HepG2 (cell line): ENCODE data around the gene PKD2L1. TPM values are rescaled to one million over a fixed set of nuclear protein-coding genes. Genes with fewer than 3 reads are reported as not detected.

ENCODE experiments used
- HNRNPH1 ChIP-seq: fragments of 200-400 bp; formaldehyde crosslinking; optimal IDR thresholded peaks from 2 replicates; pipeline ENCODE3; 2017; ENCODE audit warnings: mild to moderate bottlenecking, low read depth, low read length
- MYNN ChIP-seq: sonication (generic); formaldehyde crosslinking; IDR thresholded peaks from 2 replicates; pipeline ENCODE4 v1.4.0; 2020; ENCODE audit warnings: mild to moderate bottlenecking, low read depth, missing genetic modification reagents
- PREB ChIP-seq: sonication (generic); formaldehyde crosslinking; IDR thresholded peaks from 2 replicates; pipeline ENCODE4 v1.4.0; 2020; ENCODE audit warnings: missing genetic modification reagents
- PRPF4 ChIP-seq: fragments of 200-400 bp; formaldehyde crosslinking; IDR thresholded peaks from 2 replicates; pipeline ENCODE4 v1.6.1; 2016; ENCODE audit warnings: low read length, low read depth; ENCODE audit not compliant: poor library complexity, severe bottlenecking
- SP5 ChIP-seq: IDR thresholded peaks from 2 replicates; pipeline ENCODE4 v1.6.1; 2016; ENCODE audit warnings: low read depth, borderline replicate concordance
- THAP8 ChIP-seq: sonication (generic); formaldehyde crosslinking; IDR thresholded peaks from 2 replicates; pipeline ENCODE4 v1.5.1; 2020; ENCODE audit warnings: missing genetic modification reagents, mild to moderate bottlenecking, borderline replicate concordance
- TRIM22 ChIP-seq: fragments of 450-650 bp; IDR thresholded peaks from 2 replicates; pipeline ENCODE4 v1.6.1; 2017
- TSC22D2 ChIP-seq: sonication (generic); formaldehyde crosslinking; IDR thresholded peaks from 2 replicates; pipeline ENCODE4 v1.5.1; 2020; ENCODE audit warnings: missing genetic modification reagents, mild to moderate bottlenecking, borderline replicate concordance
- ZFP91 ChIP-seq: sonication (generic); formaldehyde crosslinking; IDR thresholded peaks from 2 replicates; pipeline ENCODE4 v1.9.0; 2022; ENCODE audit warnings: missing genetic modification reagents, mild to moderate bottlenecking, borderline replicate concordance
- ZNF124 ChIP-seq: sonication (generic); formaldehyde crosslinking; IDR thresholded peaks from 2 replicates; pipeline ENCODE4 v1.4.0; 2020; ENCODE audit warnings: missing genetic modification reagents
- ZNF136 ChIP-seq: sonication (generic); formaldehyde crosslinking; IDR thresholded peaks from 2 replicates; pipeline ENCODE4 v1.8.1; 2022; ENCODE audit warnings: low read depth, mild to moderate bottlenecking, moderate library complexity, missing genetic modification reagents
- ZNF292 ChIP-seq: sonication (generic); formaldehyde crosslinking; IDR thresholded peaks from 2 replicates; pipeline ENCODE4 v1.8.1; 2022; ENCODE audit warnings: mild to moderate bottlenecking, low read depth, missing genetic modification reagents, borderline replicate concordance
- ZNF296 ChIP-seq: sonication (generic); formaldehyde crosslinking; conservative IDR thresholded peaks from 2 replicates; pipeline ENCODE4 v1.5.0; 2020; ENCODE audit warnings: mild to moderate bottlenecking, missing genetic modification reagents
- ZNF329 ChIP-seq: sonication (generic); formaldehyde crosslinking; IDR thresholded peaks from 2 replicates; pipeline ENCODE4 v1.9.0; 2021; ENCODE audit warnings: low read depth, mild to moderate bottlenecking, missing genetic modification reagents
- ZNF431 ChIP-seq: sonication (generic); formaldehyde crosslinking; IDR thresholded peaks from 2 replicates; pipeline ENCODE4 v1.9.0; 2022; ENCODE audit warnings: missing genetic modification reagents, low read depth, mild to moderate bottlenecking, borderline replicate concordance
- ZNF562 ChIP-seq: sonication (generic); formaldehyde crosslinking; IDR thresholded peaks from 2 replicates; pipeline ENCODE4 v1.8.0; 2022; ENCODE audit warnings: missing genetic modification reagents, borderline replicate concordance
- ZNF574 ChIP-seq: sonication (generic); formaldehyde crosslinking; IDR thresholded peaks from 2 replicates; pipeline ENCODE4 v1.4.0; 2020; ENCODE audit warnings: missing genetic modification reagents
- ZNF577 ChIP-seq: sonication (generic); formaldehyde crosslinking; IDR thresholded peaks from 2 replicates; pipeline ENCODE4 v1.4.0; 2020; ENCODE audit warnings: mild to moderate bottlenecking, low read depth, missing genetic modification reagents, borderline replicate concordance
- ZNF644 ChIP-seq: IDR thresholded peaks from 2 replicates; pipeline ENCODE4 v1.6.1; 2016; ENCODE audit warnings: low read depth
- ZNF740 ChIP-seq: sonication (generic); formaldehyde crosslinking; IDR thresholded peaks from 2 replicates; pipeline ENCODE4 v1.4.0; 2020; ENCODE audit warnings: missing genetic modification reagents
- polyA plus RNA-seq, 8 experiments: library from polyadenylated mRNA; depleted of rRNA in 3 of 8; stranded (reverse) in 7 of 8; unstranded in 1 of 8; fragments of >200 nt; fragmentation: Illumina TruSeq in 4 of 8; extraction: Trizol in 4 of 8; gene quantifications; 2 replicates each; pipeline versions ENCODE4 v1.2.1 to v1.2.3, GENCODE V29; 2011 to 2016; ENCODE audit warnings: low read depth in 4 of 8, missing spikeins in 1 of 8, mixed read lengths in 1 of 8; ENCODE audit not compliant: insufficient read depth in 1 of 8
- total RNA-seq, 5 experiments: library from RNA; depleted of rRNA; stranded (reverse); fragments of >200 nt; fragmentation: Illumina TruSeq; extraction: Trizol; gene quantifications; 2 replicates each; pipeline ENCODE4 v1.2.3, GENCODE V29; 2016; ENCODE audit warnings: low read depth in 1 of 5

Gene PKD2L1
- total and polyA plus RNA-seq, 2 of the 13 experiments (the other 11 are each of a cell fraction or from before 2014, with no cell fraction given), result 0.07 to 0.15 TPM

- TF ChIP-seq PREB, result no peak
- TF ChIP-seq PRPF4, result no peak
- no peak for TF ChIP-seq ZNF329 (CRISPR knock-in tag)
- TF ChIP-seq MYNN (CRISPR knock-in tag), result peak; percentile 66; the same call in 1 of the 2 replicates
- TF ChIP-seq ZNF136 (CRISPR knock-in tag), result no peak; the same call in 1 of the 2 replicates
- no peak for TF ChIP-seq ZNF644
- TF ChIP-seq HNRNPH1, result peak; percentile 64
- TF ChIP-seq ZNF431 (CRISPR knock-in tag), result peak; percentile 70
- TF ChIP-seq ZNF577 (CRISPR knock-in tag), result no peak
- no peak for TF ChIP-seq ZNF296 (CRISPR knock-in tag)
- TF ChIP-seq ZNF124, result no peak
- TF ChIP-seq ZNF562 (CRISPR knock-in tag), result no peak
- TF ChIP-seq ZFP91 (CRISPR knock-in tag), result peak; percentile 61; the same call in 1 of the 2 replicates
- TF ChIP-seq ZNF740, result no peak
- no peak for TF ChIP-seq THAP8
- TF ChIP-seq TSC22D2 (CRISPR knock-in tag), result no peak; the same call in 1 of the 2 replicates
- peak; percentile 70 for TF ChIP-seq ZNF574 (CRISPR knock-in tag)
- no peak for TF ChIP-seq TRIM22
- TF ChIP-seq SP5 (CRISPR knock-in tag), result peak; percentile 84
- TF ChIP-seq ZNF292, result 0 out of 2 replicates have a peak, but pooled peaks have one; percentile 35
These were observed 43.5 kb upstream of the PKD2L1 start (continued) for GRCh38 chr10:100373298-100374199.
